Keratinocyte (primary cell): ENCODE results near the gene MAPKBP1. TPM values are rescaled to one million over a fixed set of nuclear protein-coding genes. Genes with fewer than 3 reads are reported as not detected.

ENCODE experiments used
- DNase-seq: peaks from one replicate; pipeline ENCODE4 v3.0.0-alpha.2; 2011; ENCODE audit warnings: low read depth, missing footprints, low spot score
- FAIRE-seq: peaks from 2 replicates; lab custom pipeline; 2011; peaks lifted over from hg19 to GRCh38; lab: Jason Lieb, UNC
- H2AFZ ChIP-seq: 2 replicates; pipeline ENCODE4 v1.6.0; 2012; ENCODE audit warnings: low read length, control low read depth, inconsistent platforms; ENCODE audit not compliant: control insufficient read depth
- H3K27ac ChIP-seq: 2 replicates; pipeline ENCODE4 v1.5.1; 2011; ENCODE audit warnings: low read length; ENCODE audit not compliant: control insufficient read depth, insufficient read depth
- H3K27me3 ChIP-seq: 3 replicates; pipeline ENCODE4 v1.6.0; 2011; ENCODE audit warnings: low read length; ENCODE audit not compliant: control insufficient read depth, insufficient read depth; ENCODE audit errors: extremely low read depth
- H3K36me3 ChIP-seq, 2 experiments: 2 replicates in 1 of 2; 3 replicates in 1 of 2; pipeline ENCODE4 v1.5.1; 2011; ENCODE audit warnings: low read length in 2 of 2, mild to moderate bottlenecking in 1 of 2; ENCODE audit not compliant: control insufficient read depth in 2 of 2, insufficient read depth in 2 of 2; ENCODE audit errors: extremely low read depth in 1 of 2
- H3K4me1 ChIP-seq: 3 replicates; pipeline ENCODE4 v1.5.1; 2011; ENCODE audit warnings: low read length; ENCODE audit not compliant: control insufficient read depth, insufficient read depth; ENCODE audit errors: extremely low read depth
- H3K4me2 ChIP-seq: 3 replicates; pipeline ENCODE4 v1.6.0; 2011; ENCODE audit warnings: low read depth, low read length; ENCODE audit not compliant: control insufficient read depth, insufficient read depth; ENCODE audit errors: extremely low read depth
- H3K4me3 ChIP-seq, 3 experiments: fragments of 200-600 bp in 1 of 3; sonication (generic) in 1 of 3; 2 replicates in 2 of 3; 3 replicates in 1 of 3; pipeline ENCODE4 v1.5.1; 2011 to 2016; ENCODE audit warnings: low read length in 3 of 3, mild to moderate bottlenecking in 3 of 3, control low read depth in 2 of 3, inconsistent platforms in 1 of 3, low read depth in 1 of 3, mixed read lengths in 1 of 3, mixed run types in 1 of 3, moderate library complexity in 1 of 3; ENCODE audit not compliant: control insufficient read depth in 2 of 3, insufficient read depth in 2 of 3; ENCODE audit errors: extremely low read depth in 1 of 3
- H3K79me2 ChIP-seq: 2 replicates; pipeline ENCODE4 v1.6.0; 2012; ENCODE audit warnings: low read length; ENCODE audit not compliant: control insufficient read depth, insufficient read depth
- H3K9ac ChIP-seq: 3 replicates; pipeline ENCODE4 v1.6.0; 2011; ENCODE audit warnings: low read length; ENCODE audit not compliant: control insufficient read depth, insufficient read depth; ENCODE audit errors: extremely low read depth
- H3K9me1 ChIP-seq: 3 replicates; pipeline ENCODE4 v1.6.0; 2011; ENCODE audit warnings: low read length; ENCODE audit not compliant: control insufficient read depth, insufficient read depth; ENCODE audit errors: extremely low read depth
- H3K9me3 ChIP-seq: 2 replicates; pipeline ENCODE4 v1.5.1; 2012; ENCODE audit warnings: low read depth, low read length; ENCODE audit not compliant: control insufficient read depth
- H4K20me1 ChIP-seq: 3 replicates; pipeline ENCODE4 v1.6.0; 2011; ENCODE audit warnings: low read length; ENCODE audit not compliant: control insufficient read depth, insufficient read depth; ENCODE audit errors: extremely low read depth
- CTCF ChIP-seq, 3 experiments: IDR thresholded peaks in 1 of 3; conservative IDR thresholded peaks in 1 of 3; optimal IDR thresholded peaks in 1 of 3; 2 replicates in 2 of 3; 3 replicates in 1 of 3; pipeline versions ENCODE3 to v1.5.1; 2011; ENCODE audit warnings: low read length in 3 of 3, mild to moderate bottlenecking in 3 of 3, moderate library complexity in 2 of 3, control low read depth in 1 of 3, inconsistent platforms in 1 of 3; ENCODE audit not compliant: insufficient read depth in 2 of 3; ENCODE audit errors: extremely low read depth in 1 of 3
- EZH2 ChIP-seq: IDR thresholded peaks from one replicate; pipeline ENCODE4 v1.6.1; 2012; ENCODE audit warnings: inconsistent platforms, mild to moderate bottlenecking, low read length, moderate library complexity
- dilution Hi-C: fragments of 300-500 bp; cut with MboI; formaldehyde crosslinking; loops from one replicate; pipeline ENCODE4 v1.7.0; 2020; ENCODE audit warnings: low sequenced_read_pairs; ENCODE audit not compliant: extremely low pct_ligation_motif_present
- polyA plus RNA-seq, 5 experiments: library from polyadenylated mRNA; depleted of rRNA in 3 of 5; stranded (reverse) in 3 of 5; stranded (forward) in 1 of 5; unstranded in 1 of 5; fragments of >200 nt; gene quantifications; 1 replicate in 1 of 5; 2 replicates in 3 of 5; 3 replicates in 1 of 5; pipeline versions ENCODE4 v1.2.1 to v1.2.3, GENCODE V29; 2011 to 2012; ENCODE audit warnings: missing spikeins in 2 of 5, low read depth in 1 of 5, low replicate concordance in 1 of 5

MAPKBP1 gene
- polyA plus RNA-seq, 1 donor (not counting 4 experiments of a cell fraction or from before 2014, with no cell fraction given): 18.3 TPM

DNA sequence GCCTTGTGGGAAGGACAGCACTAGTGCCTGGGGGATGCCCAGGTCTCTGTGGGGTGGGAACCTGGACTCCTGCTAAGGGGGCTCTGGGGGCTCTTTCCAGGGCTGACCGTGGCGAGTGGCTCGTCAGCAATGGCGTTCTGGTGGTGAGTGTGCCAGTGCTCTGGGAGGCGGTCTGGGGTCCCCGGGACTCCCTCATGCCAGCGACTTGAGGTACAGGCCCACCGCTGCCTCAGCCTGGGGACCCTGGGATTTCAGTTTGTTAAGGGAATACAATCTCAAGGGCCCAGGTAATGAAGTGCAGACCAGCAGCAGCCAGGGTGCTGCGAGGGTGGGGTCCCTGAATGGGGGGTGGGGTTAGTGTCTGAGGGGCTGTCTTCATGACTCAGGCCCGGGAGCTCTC lies 66.8 kb downstream of the MAPKBP1 start:
- Histone ChIP-seq H3K9me1 (no peaks in the 10 kb centered on the region), H3K4me2 (no peak overlapping the region), H4K20me1 (no peaks in the 10 kb centered on the region), H3K79me2 (no peaks in the 10 kb centered on the region), H2AFZ (no peak overlapping the region), H3K9me3 (no peaks in the 10 kb centered on the region), H3K27ac (no peak overlapping the region), H3K4me3 (no peak overlapping the region), H3K9ac (no peak overlapping the region), H3K36me3 (peaks cover 12 to 22% of the 10 kb centered on the region in 2 experiments), H3K4me1 (peaks cover 26% of the 10 kb centered on the region), H3K27me3 (no peaks in the 10 kb centered on the region)
- FAIRE-seq: no peak
- no peak for TF ChIP-seq EZH2
- no peak for TF ChIP-seq CTCF (optimal IDR thresholded peaks at IDR 0.05 in 1 of 3, IDR thresholded peaks at IDR 0.05 in 1 of 3, conservative IDR thresholded peaks at IDR 0.05 in 1 of 3; ENCODE audit: extremely low read depth in 1 of 3, insufficient read depth in 2 of 3, low read length in 3 of 3)
- dilution Hi-C loops: no loop called here
- no peak for DNase-seq

GRCh38 chr15:41842229-41842628 lies 67.9 kb downstream of the MAPKBP1 start:
- no peak overlapping the region for H3K9ac ChIP-seq
- no peak for DNase-seq
- dilution Hi-C loops: no loop called here
- no peaks in the 10 kb centered on the region for H3K79me2 ChIP-seq
- no peak overlapping the region for H3K4me3 ChIP-seq
- H3K4me2 ChIP-seq: no peak overlapping the region
- H3K36me3 ChIP-seq: peaks cover 15 to 29% of the 10 kb centered on the region in 2 experiments
- H4K20me1 ChIP-seq: no peaks in the 10 kb centered on the region
- H3K27ac ChIP-seq: no peak overlapping the region
- TF ChIP-seq EZH2 (no peak), CTCF (optimal IDR thresholded peaks at IDR 0.05 in 1 of 3, IDR thresholded peaks at IDR 0.05 in 1 of 3, conservative IDR thresholded peaks at IDR 0.05 in 1 of 3; ENCODE audit: extremely low read depth in 1 of 3, insufficient read depth in 2 of 3, low read length in 3 of 3) (no peak)
- no peak for FAIRE-seq
- no peaks in the 10 kb centered on the region for H3K9me3 ChIP-seq
- H3K27me3 ChIP-seq: no peaks in the 10 kb centered on the region
- no peaks in the 10 kb centered on the region for H3K9me1 ChIP-seq
- no peak overlapping the region for H2AFZ ChIP-seq
- H3K4me1 ChIP-seq: peaks cover 26% of the 10 kb centered on the region
